ENCODE data around the gene CASP9. TPM values are rescaled to one million over a fixed set of nuclear protein-coding genes. Genes with fewer than 3 reads are reported as not detected.
A peak's percentile ranks its signal among the peaks of the same experiment; 100 is the strongest.

Gene CASP9
- total and polyA plus RNA-seq, 2 of the 13 experiments (the other 11 are each of a cell fraction or from before 2014, with no cell fraction given) = 8.5 to 11.5 TPM

- TF ChIP-seq ZNF550 (CRISPR knock-in tag; IDR thresholded peaks at IDR 0.05; ENCODE audit: borderline replicate concordance) = no peak
- peak; percentile 99 for TF ChIP-seq RAD51 (IDR thresholded peaks at IDR 0.05; ENCODE audit: borderline replicate concordance)
- peak; percentile 95 for TF ChIP-seq RBFOX2 (IDR thresholded peaks at IDR 0.05; ENCODE audit: low read depth, low read length)
- TF ChIP-seq NBN (conservative IDR thresholded peaks at IDR 0.05) = no peak
- TF ChIP-seq ZFX (CRISPR knock-in tag; IDR thresholded peaks at IDR 0.05; ENCODE audit: low read depth) = peak; percentile 98
- TF ChIP-seq ZNF12 (CRISPR knock-in tag; IDR thresholded peaks at IDR 0.05) = 0 out of 2 replicates have a peak, but pooled peaks have one; percentile 52
- no peak for TF ChIP-seq ZNF232 (CRISPR knock-in tag; IDR thresholded peaks at IDR 0.05; ENCODE audit: borderline replicate concordance)
- peak; percentile 67 for TF ChIP-seq CCDC6 (CRISPR knock-in tag; IDR thresholded peaks at IDR 0.05)
- peak; percentile 64; the same call in 1 of the 2 replicates for TF ChIP-seq ZSCAN21 (CRISPR knock-in tag; IDR thresholded peaks at IDR 0.05; ENCODE audit: borderline replicate concordance)
- no peak; the same call in none of the 2 replicates for TF ChIP-seq DRAP1 (CRISPR knock-in tag; IDR thresholded peaks at IDR 0.05)
- TF ChIP-seq SP5 (CRISPR knock-in tag; IDR thresholded peaks at IDR 0.05; ENCODE audit: borderline replicate concordance, low read depth) = peak; percentile 42; the same call in 1 of the 2 replicates
- TF ChIP-seq CREM (IDR thresholded peaks at IDR 0.05) = peak; percentile 81; the same call in 1 of the 2 replicates
- no peak for TF ChIP-seq CREM (CRISPR knock-in tag; IDR thresholded peaks at IDR 0.05)
- TF ChIP-seq, protein P1, sequence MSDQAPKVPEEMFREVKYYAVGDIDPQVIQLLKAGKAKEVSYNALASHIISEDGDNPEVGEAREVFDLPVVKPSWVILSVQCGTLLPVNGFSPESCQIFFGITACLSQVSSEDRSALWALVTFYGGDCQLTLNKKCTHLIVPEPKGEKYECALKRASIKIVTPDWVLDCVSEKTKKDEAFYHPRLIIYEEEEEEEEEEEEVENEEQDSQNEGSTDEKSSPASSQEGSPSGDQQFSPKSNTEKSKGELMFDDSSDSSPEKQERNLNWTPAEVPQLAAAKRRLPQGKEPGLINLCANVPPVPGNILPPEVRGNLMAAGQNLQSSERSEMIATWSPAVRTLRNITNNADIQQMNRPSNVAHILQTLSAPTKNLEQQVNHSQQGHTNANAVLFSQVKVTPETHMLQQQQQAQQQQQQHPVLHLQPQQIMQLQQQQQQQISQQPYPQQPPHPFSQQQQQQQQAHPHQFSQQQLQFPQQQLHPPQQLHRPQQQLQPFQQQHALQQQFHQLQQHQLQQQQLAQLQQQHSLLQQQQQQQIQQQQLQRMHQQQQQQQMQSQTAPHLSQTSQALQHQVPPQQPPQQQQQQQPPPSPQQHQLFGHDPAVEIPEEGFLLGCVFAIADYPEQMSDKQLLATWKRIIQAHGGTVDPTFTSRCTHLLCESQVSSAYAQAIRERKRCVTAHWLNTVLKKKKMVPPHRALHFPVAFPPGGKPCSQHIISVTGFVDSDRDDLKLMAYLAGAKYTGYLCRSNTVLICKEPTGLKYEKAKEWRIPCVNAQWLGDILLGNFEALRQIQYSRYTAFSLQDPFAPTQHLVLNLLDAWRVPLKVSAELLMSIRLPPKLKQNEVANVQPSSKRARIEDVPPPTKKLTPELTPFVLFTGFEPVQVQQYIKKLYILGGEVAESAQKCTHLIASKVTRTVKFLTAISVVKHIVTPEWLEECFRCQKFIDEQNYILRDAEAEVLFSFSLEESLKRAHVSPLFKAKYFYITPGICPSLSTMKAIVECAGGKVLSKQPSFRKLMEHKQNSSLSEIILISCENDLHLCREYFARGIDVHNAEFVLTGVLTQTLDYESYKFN (CRISPR knock-in tag; conservative IDR thresholded peaks at IDR 0.05) = peak; percentile 78
- TF ChIP-seq, protein P2, sequence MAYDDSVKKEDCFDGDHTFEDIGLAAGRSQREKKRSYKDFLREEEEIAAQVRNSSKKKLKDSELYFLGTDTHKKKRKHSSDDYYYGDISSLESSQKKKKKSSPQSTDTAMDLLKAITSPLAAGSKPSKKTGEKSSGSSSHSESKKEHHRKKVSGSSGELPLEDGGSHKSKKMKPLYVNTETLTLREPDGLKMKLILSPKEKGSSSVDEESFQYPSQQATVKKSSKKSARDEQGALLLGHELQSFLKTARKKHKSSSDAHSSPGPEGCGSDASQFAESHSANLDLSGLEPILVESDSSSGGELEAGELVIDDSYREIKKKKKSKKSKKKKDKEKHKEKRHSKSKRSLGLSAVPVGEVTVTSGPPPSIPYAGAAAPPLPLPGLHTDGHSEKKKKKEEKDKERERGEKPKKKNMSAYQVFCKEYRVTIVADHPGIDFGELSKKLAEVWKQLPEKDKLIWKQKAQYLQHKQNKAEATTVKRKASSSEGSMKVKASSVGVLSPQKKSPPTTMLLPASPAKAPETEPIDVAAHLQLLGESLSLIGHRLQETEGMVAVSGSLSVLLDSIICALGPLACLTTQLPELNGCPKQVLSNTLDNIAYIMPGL (CRISPR knock-in tag; IDR thresholded peaks at IDR 0.05; ENCODE audit: borderline replicate concordance in 1 of 2, low read depth in 1 of 2) = peak; percentile 64 to 86; a peak in 3 of 4 replicates
- TF ChIP-seq ARNTL (CRISPR knock-in tag; IDR thresholded peaks at IDR 0.05) = peak; percentile 73
- no peak for TF ChIP-seq RBAK (CRISPR knock-in tag; IDR thresholded peaks at IDR 0.05)
- TF ChIP-seq ZFP36L2 (CRISPR knock-in tag; IDR thresholded peaks at IDR 0.05) = no peak
- TF ChIP-seq SUZ12 (IDR thresholded peaks at IDR 0.05; ENCODE audit: low read depth, low read length) = peak; percentile 43; the same call in 1 of the 2 replicates
- peak; percentile 90 for TF ChIP-seq MIER3 (CRISPR knock-in tag; IDR thresholded peaks at IDR 0.05; ENCODE audit: borderline replicate concordance)
- TF ChIP-seq CTCF (CRISPR knock-in tag; IDR thresholded peaks at IDR 0.05) = peak; percentile 65
- peak; percentile 94 for TF ChIP-seq SIN3A (IDR thresholded peaks at IDR 0.05; ENCODE audit: borderline replicate concordance, low read depth, low read length)
Observed at GRCh38 chr1:15526490-15527339, 2.7 kb upstream of the CASP9 start, which contains the start of gene DNAJC16 (continued).

Data from HepG2 (cell line).